Measurements from ENCODE around the gene LEFTY1.
"Not testable (repeated sequence)": the region's sequence is repeated elsewhere in the genome, so short reads cannot be mapped to it uniquely, and the experiment has no call there.

LEFTY1 gene

GRCh38 chr1:225888898-225889601 is at the start of gene LEFTY1:
LEFTY1 (minus strand) TSS chr1:225889146; CDS start chr1:225889066, 80 bp downstream.
- DNase-seq (ENCODE audit: low read depth in 2 of 2): no peak

- DNase-seq (ENCODE audit: low read depth in 2 of 2): no peak
Measured at GRCh38 chr1:225937048-225937968, 48.4 kb upstream of the LEFTY1 start.

GRCh38 chr1:225936523-225936922 is 47.6 kb upstream of the LEFTY1 start:
- DNase-seq (ENCODE audit: low read depth in 2 of 2): no peak

- not testable (repeated sequence) for DNase-seq (ENCODE audit: low read depth in 2 of 2)
Measured at GRCh38 chr1:225936086-225936485, 47.1 kb upstream of the LEFTY1 start.

GRCh38 chr1:225934711-225935110 is 45.8 kb upstream of the LEFTY1 start:
- DNase-seq (ENCODE audit: low read depth in 2 of 2): no peak

GRCh38 chr1:225933072-225933471 is 44.1 kb upstream of the LEFTY1 start:
- no peak for DNase-seq (ENCODE audit: low read depth in 2 of 2)

GRCh38 chr1:225931270-225932136 is 42.6 kb upstream of the LEFTY1 start:
- DNase-seq (ENCODE audit: low read depth in 2 of 2): no peak

- no peak for DNase-seq (ENCODE audit: low read depth in 2 of 2)
Measured at GRCh38 chr1:225930566-225930965, 41.6 kb upstream of the LEFTY1 start.

GRCh38 chr1:225929462-225929861 is 40.5 kb upstream of the LEFTY1 start:
- not testable (repeated sequence) for DNase-seq (ENCODE audit: low read depth in 2 of 2)

- no peak for DNase-seq (ENCODE audit: low read depth in 2 of 2)
Measured at GRCh38 chr1:225928186-225929175, 39.5 kb upstream of the LEFTY1 start.

- no peak for DNase-seq (ENCODE audit: low read depth in 2 of 2)
Measured at GRCh38 chr1:225926551-225927113, 37.7 kb upstream of the LEFTY1 start.

GRCh38 chr1:225923692-225924555 is 35.0 kb upstream of the LEFTY1 start, which contains the start of gene PYCR2:
PYCR2 (minus strand) TSS chr1:225924250; CDS start chr1:225924110, 140 bp downstream.
- peak; percentile 81 to 83 for DNase-seq (ENCODE audit: low read depth in 2 of 2)

- no peak for DNase-seq (ENCODE audit: low read depth in 2 of 2)
Measured at GRCh38 chr1:225923381-225923691, 34.4 kb upstream of the LEFTY1 start.

- no peak for DNase-seq (ENCODE audit: low read depth in 2 of 2)
Measured at GRCh38 chr1:225921734-225922709, 33.1 kb upstream of the LEFTY1 start.

GRCh38 chr1:225919906-225920305 is 31.0 kb upstream of the LEFTY1 start:
- no peak for DNase-seq (ENCODE audit: low read depth in 2 of 2)

- no peak for DNase-seq (ENCODE audit: low read depth in 2 of 2)
Measured at GRCh38 chr1:225918280-225918679, 29.3 kb upstream of the LEFTY1 start.

- no peak for DNase-seq (ENCODE audit: low read depth in 2 of 2)
Measured at GRCh38 chr1:225917536-225917935, 28.6 kb upstream of the LEFTY1 start.

- DNase-seq (ENCODE audit: low read depth in 2 of 2): no peak
Measured at GRCh38 chr1:225917101-225917500, 28.2 kb upstream of the LEFTY1 start.

All from stimulated activated CD4-positive, alpha-beta T cell treated with anti-CD3 and anti-CD28 coated beads, Interleukin-1b, Interleukin-23, amount 100 ng/mL, for 1 hour (primary cell).